Stimulated activated CD4-positive, alpha-beta T cell treated with anti-CD3 and anti-CD28 coated beads, TNF-alpha, amount 100 ng/mL, for 48 hours (primary cell): Measurements from ENCODE around the gene MAP2K7.
"Not testable (repeated sequence)": the region's sequence is repeated elsewhere in the genome, so short reads cannot be mapped to it uniquely, and the experiment has no call there.

Experiments
- DNase-seq, 3 donors: peaks; one replicate each; pipeline ENCODE4 v3.0.0-alpha.2; 2020; ENCODE audit warnings: low read depth in 3 of 3

Gene MAP2K7

GRCh38 chr19:7883105-7883504 is 20.6 kb upstream of the MAP2K7 start:
- no peak for DNase-seq

GRCh38 chr19:7883796-7884570 is 19.7 kb upstream of the MAP2K7 start:
- no peak for DNase-seq

- no peak for DNase-seq
These were observed 17.9 kb upstream of the MAP2K7 start for GRCh38 chr19:7885818-7886217.

GRCh38 chr19:7887408-7888144 is 16.1 kb upstream of the MAP2K7 start:
- DNase-seq = no peak

GRCh38 chr19:7888145-7888825 is 15.4 kb upstream of the MAP2K7 start, which contains the start of gene LRRC8E:
Gene LRRC8E (plus strand): TSS chr19:7888510. CDS start chr19:7895604, 7,094 bp downstream.
- DNase-seq = no peak

GRCh38 chr19:7888826-7889217 is 14.9 kb upstream of the MAP2K7 start:
- DNase-seq = no peak

- not testable (repeated sequence) for DNase-seq
These were observed 10.1 kb upstream of the MAP2K7 start for GRCh38 chr19:7893362-7894101.

- no peak for DNase-seq
These were observed 8.9 kb upstream of the MAP2K7 start for GRCh38 chr19:7894612-7895309.

- no peak for DNase-seq
These were observed 8.1 kb upstream of the MAP2K7 start for GRCh38 chr19:7895565-7895964.

GRCh38 chr19:7897292-7897691 is 6.4 kb upstream of the MAP2K7 start:
- DNase-seq = no peak

GRCh38 chr19:7898967-7899366 is 4.7 kb upstream of the MAP2K7 start:
- DNase-seq = no peak

GRCh38 chr19:7899751-7900378 is 3.8 kb upstream of the MAP2K7 start:
- DNase-seq = no peak

GRCh38 chr19:7900401-7900870 is 3.2 kb upstream of the MAP2K7 start:
- no peak for DNase-seq

- DNase-seq = no peak
These were observed 2.7 kb upstream of the MAP2K7 start for GRCh38 chr19:7900931-7901330.

- DNase-seq = no peak
These were observed 2.3 kb upstream of the MAP2K7 start for GRCh38 chr19:7901337-7901736.

GRCh38 chr19:7902796-7903243 is 857 bp upstream of the MAP2K7 start:
- no peak for DNase-seq

- DNase-seq = peak in 1 of 3 donors; percentile 61
These were observed 670 bp downstream of the MAP2K7 start for GRCh38 chr19:7904074-7905020.

- no peak for DNase-seq
These were observed 1.6 kb downstream of the MAP2K7 start for GRCh38 chr19:7905268-7905667.

- DNase-seq = no peak
These were observed 2.2 kb downstream of the MAP2K7 start for GRCh38 chr19:7905859-7906258.
